ENCODE data around the gene NKX2-2.

NKX2-2 gene

GRCh38 chr20:21510414-21511384 is 3.2 kb downstream of the NKX2-2 start:
- no peaks in the 10 kb centered on the region for H3K36me3 ChIP-seq (replicated peaks; ENCODE audit: low read depth, low read length)
- H2AFZ ChIP-seq (ENCODE audit: low read depth, low read length), result no peak overlapping the region
- no peaks in the 10 kb centered on the region for H4K20me1 ChIP-seq (ENCODE audit: insufficient read depth, low read length)
- TF ChIP-seq CTCF (IDR thresholded peaks at IDR 0.05; ENCODE audit: low read depth, low read length) (no peak), EZH2phosphoT487 (IDR thresholded peaks at IDR 0.05; ENCODE audit: low read depth) (no peak)
- H3K27me3 ChIP-seq (ENCODE audit: low read depth, low read length), result no peaks in the 10 kb centered on the region
- H3K79me2 ChIP-seq (ENCODE audit: low read length), result no peaks in the 10 kb centered on the region
- H3K4me2 ChIP-seq (ENCODE audit: low read length), result no peak overlapping the region
- H3K27ac ChIP-seq (ENCODE audit: low read length), result no peak overlapping the region
- H3K4me3 ChIP-seq (ENCODE audit: low read length), result no peak overlapping the region
- no peaks in the 10 kb centered on the region for H3K4me1 ChIP-seq (ENCODE audit: low read length)
- no peaks in the 10 kb centered on the region for H3K9me3 ChIP-seq (ENCODE audit: insufficient read depth, low read length)
- H3K9ac ChIP-seq (ENCODE audit: low read length), result no peak overlapping the region

GRCh38 chr20:21509597-21510371 is 4.1 kb downstream of the NKX2-2 start:
- Histone ChIP-seq H2AFZ (ENCODE audit: low read depth, low read length) (no peak overlapping the region), H3K27me3 (ENCODE audit: low read depth, low read length) (peaks cover 2% of the 10 kb centered on the region), H3K4me1 (ENCODE audit: low read length) (peaks cover 2% of the 10 kb centered on the region; the same call in 1 of the 2 replicates), H3K27ac (ENCODE audit: low read length) (no peak overlapping the region), H3K36me3 (replicated peaks; ENCODE audit: low read depth, low read length) (no peaks in the 10 kb centered on the region), H3K4me2 (ENCODE audit: low read length) (no peak overlapping the region), H3K79me2 (ENCODE audit: low read length) (no peaks in the 10 kb centered on the region), H4K20me1 (ENCODE audit: insufficient read depth, low read length) (no peaks in the 10 kb centered on the region), H3K9ac (ENCODE audit: low read length) (no peak overlapping the region), H3K4me3 (ENCODE audit: low read length) (no peak overlapping the region), H3K9me3 (ENCODE audit: insufficient read depth, low read length) (no peaks in the 10 kb centered on the region)
- TF ChIP-seq CTCF (IDR thresholded peaks at IDR 0.05; ENCODE audit: low read depth, low read length), result no peak
- TF ChIP-seq EZH2phosphoT487 (IDR thresholded peaks at IDR 0.05; ENCODE audit: low read depth), result no peak

GRCh38 chr20:21509079-21509596 is 4.7 kb downstream of the NKX2-2 start:
- Histone ChIP-seq H3K79me2 (ENCODE audit: low read length) (no peaks in the 10 kb centered on the region), H3K4me1 (ENCODE audit: low read length) (peaks cover 2% of the 10 kb centered on the region; the same call in 1 of the 2 replicates), H3K9me3 (ENCODE audit: insufficient read depth, low read length) (no peaks in the 10 kb centered on the region), H3K4me3 (ENCODE audit: low read length) (no peak overlapping the region), H2AFZ (ENCODE audit: low read depth, low read length) (no peak overlapping the region), H3K4me2 (ENCODE audit: low read length) (no peak overlapping the region), H3K27ac (ENCODE audit: low read length) (no peak overlapping the region), H4K20me1 (ENCODE audit: insufficient read depth, low read length) (no peaks in the 10 kb centered on the region), H3K9ac (ENCODE audit: low read length) (no peak overlapping the region), H3K27me3 (ENCODE audit: low read depth, low read length) (peaks cover 9% of the 10 kb centered on the region), H3K36me3 (replicated peaks; ENCODE audit: low read depth, low read length) (no peaks in the 10 kb centered on the region)
- TF ChIP-seq EZH2phosphoT487 (IDR thresholded peaks at IDR 0.05; ENCODE audit: low read depth), result no peak
- TF ChIP-seq CTCF (IDR thresholded peaks at IDR 0.05; ENCODE audit: low read depth, low read length), result no peak

All from OCI-LY3 (cell line).